Bronchial epithelial cell (primary cell): ENCODE data around the gene METAP1D. TPM values are rescaled to one million over a fixed set of nuclear protein-coding genes. Genes with fewer than 3 reads are reported as not detected.

Experiments
- DNase-seq: peaks from one replicate; pipeline ENCODE4 v3.0.0-alpha.2; 2010; ENCODE audit warnings: low read depth
- FAIRE-seq: peaks from 2 replicates; lab custom pipeline; 2011; peaks lifted over from hg19 to GRCh38; lab: Jason Lieb, UNC
- H3K27me3 ChIP-seq: 2 replicates; pipeline ENCODE4 v1.5.1; 2011; ENCODE audit warnings: low read length; ENCODE audit not compliant: control insufficient read depth, insufficient read depth
- H3K36me3 ChIP-seq: 2 replicates; pipeline ENCODE4 v1.5.1; 2011; ENCODE audit warnings: low read length; ENCODE audit not compliant: control insufficient read depth, insufficient read depth
- H3K4me3 ChIP-seq: 2 replicates; pipeline ENCODE4 v1.5.1; 2011; ENCODE audit warnings: mild to moderate bottlenecking, low read depth, low read length, control low read depth
- CTCF ChIP-seq: IDR thresholded peaks from 2 replicates; pipeline ENCODE4 v1.5.1; 2011; ENCODE audit warnings: mild to moderate bottlenecking, moderate library complexity, low read length, control low read depth, inconsistent platforms; ENCODE audit not compliant: insufficient read depth, severe bottlenecking
- total RNA-seq: library from RNA; depleted of rRNA; stranded (reverse); fragments of >200 nt; gene quantifications from 2 replicates; pipeline ENCODE4 v1.2.1, GENCODE V29; 2014

The METAP1D gene
- total RNA-seq, 1 donor from 2014 or later, result 2.6 TPM

DNA sequence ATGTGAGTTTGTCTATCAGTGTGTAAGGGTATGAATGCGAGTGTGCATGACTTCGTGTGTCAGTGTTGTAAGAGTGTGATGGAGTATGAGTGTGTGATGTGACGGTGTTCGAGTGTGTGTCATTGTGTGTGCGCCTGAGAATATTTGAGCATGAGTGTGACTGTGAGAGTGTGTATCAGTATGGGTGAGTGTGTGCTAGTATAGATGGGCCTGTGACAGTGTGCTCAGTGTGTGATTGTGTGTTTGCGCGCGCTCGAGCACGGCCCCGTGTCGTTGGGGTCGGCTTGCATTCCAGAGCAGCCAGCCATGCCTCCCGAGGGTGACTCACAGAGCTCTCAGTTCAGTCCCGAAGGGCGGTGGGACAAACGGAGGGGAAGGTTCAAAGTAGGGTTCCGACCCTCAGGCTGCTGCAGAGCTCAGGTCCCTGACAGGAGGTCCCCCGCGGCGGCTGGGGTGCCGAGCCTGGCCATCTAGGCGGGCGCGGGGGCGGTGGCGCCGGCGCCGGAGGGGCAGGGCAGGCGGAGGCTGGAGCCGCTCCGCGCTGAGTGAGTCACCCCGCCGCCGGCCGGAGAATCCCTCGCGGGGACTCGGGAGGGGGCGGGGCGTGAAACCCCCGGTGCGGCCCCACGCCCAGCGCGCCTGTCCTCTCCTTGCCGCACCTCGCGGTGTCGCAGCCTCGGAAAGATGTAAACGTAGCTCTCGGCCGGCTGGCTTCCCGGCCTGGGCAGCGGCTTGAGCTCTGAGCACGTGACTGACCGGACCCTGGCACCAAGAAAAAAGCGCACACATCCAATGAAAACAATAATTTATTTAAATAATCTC, 99.1 kb downstream of the METAP1D start:
- DNase-seq, result peak; percentile 50
- Histone ChIP-seq H3K36me3 (no peaks in the 10 kb centered on the region), H3K27me3 (peaks cover 26% of the 10 kb centered on the region), H3K4me3 (peak overlapping the region; percentile 17)
- FAIRE-seq, result no peak
- TF ChIP-seq CTCF, result no peak

- H3K27me3 ChIP-seq, result peaks cover 23% of the 10 kb centered on the region
- TF ChIP-seq CTCF, result no peak
Measured at GRCh38 chr2:172099472-172100079, 99.8 kb downstream of the METAP1D start.

GRCh38 chr2:172100080-172100934, 100.6 kb downstream of the METAP1D start:
- Histone ChIP-seq H3K36me3 (no peaks in the 10 kb centered on the region), H3K27me3 (peaks cover 19% of the 10 kb centered on the region), H3K4me3 (no peak overlapping the region)
- no peak for FAIRE-seq
- DNase-seq, result no peak
- TF ChIP-seq CTCF, result no peak

More at GRCh38 chr2:172099472-172100079, 99.8 kb downstream of the METAP1D start:
- no peak for DNase-seq
- Histone ChIP-seq H3K4me3 (no peak overlapping the region), H3K36me3 (no peaks in the 10 kb centered on the region)
- no peak for FAIRE-seq

GRCh38 chr2:172100935-172101820, 101.4 kb downstream of the METAP1D start:
- peak overlapping the region; percentile 55 for H3K4me3 ChIP-seq
- FAIRE-seq (no peak), DNase-seq (no peak)
- H3K36me3 ChIP-seq, result no peaks in the 10 kb centered on the region
- no peak for TF ChIP-seq CTCF
- H3K27me3 ChIP-seq, result peaks cover 28% of the 10 kb centered on the region

DNA sequence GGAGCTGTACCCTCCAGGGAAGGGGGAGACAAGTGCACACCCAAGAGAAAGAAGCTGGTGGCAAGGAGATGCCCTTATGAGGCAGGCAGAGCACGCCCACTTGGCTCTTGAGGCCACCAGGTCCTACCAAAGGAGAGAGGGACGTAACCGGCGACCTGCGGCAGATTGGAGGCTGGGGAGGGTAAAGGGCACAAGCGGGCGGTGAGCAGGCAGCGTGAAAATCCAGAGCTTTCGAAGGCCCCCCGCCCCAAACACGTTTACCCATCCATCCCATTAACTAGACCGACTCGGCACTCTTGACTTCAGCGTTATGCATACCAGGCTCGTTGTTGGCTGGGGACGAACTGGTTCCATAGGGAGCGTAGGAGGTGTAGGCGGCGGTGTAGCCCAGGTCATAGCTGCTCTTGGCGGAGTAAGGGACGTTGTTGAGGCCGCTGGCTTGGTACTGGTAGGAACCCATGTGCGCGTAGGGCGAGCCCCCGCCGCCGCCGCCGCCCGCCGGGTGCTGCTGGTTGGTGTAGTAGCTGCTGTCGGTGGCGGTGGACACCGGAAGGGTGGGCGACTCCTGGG, 102.2 kb downstream of the METAP1D start:
- H3K4me3 ChIP-seq, result peak overlapping the region; percentile 55
- no peak for TF ChIP-seq CTCF
- FAIRE-seq (no peak), DNase-seq (no peak)
- H3K27me3 ChIP-seq, result peaks cover 32% of the 10 kb centered on the region
- no peaks in the 10 kb centered on the region for H3K36me3 ChIP-seq
